Esophagus muscularis mucosa (tissue), 4 donors: Measurements from ENCODE around the gene COL2A1.

ENCODE experiments used
- CTCF ChIP-seq, 3 experiments: fragments of 200-600 bp in 2 of 3; fragments of 450-650 bp in 1 of 3; sonication (generic) in 2 of 3; IDR thresholded peaks; one replicate each; pipeline ENCODE4 v1.5.1; 2017 to 2019; ENCODE audit warnings: antibody characterized with exemption in 3 of 3, mild to moderate bottlenecking in 2 of 3, moderate library complexity in 1 of 3
- EP300 ChIP-seq: sonication (generic); formaldehyde crosslinking; IDR thresholded peaks from one replicate; pipeline ENCODE4 v1.6.1; 2017; ENCODE audit warnings: antibody characterized with exemption
- POLR2A ChIP-seq: fragments of 450-650 bp; IDR thresholded peaks from one replicate; pipeline ENCODE4 v1.6.1; 2017; ENCODE audit warnings: antibody characterized with exemption, moderate library complexity, mild to moderate bottlenecking, low read depth
- POLR2AphosphoS5 ChIP-seq, 2 donors: sonication (generic); formaldehyde crosslinking; IDR thresholded peaks; one replicate each; pipeline ENCODE4 v1.6.1; 2017; ENCODE audit warnings: antibody characterized with exemption in 2 of 2

GRCh38 chr12:48009471-48009870, 5.2 kb upstream of the COL2A1 start:
- TF ChIP-seq CTCF (IDR thresholded peaks at IDR 0.05) (no peak), POLR2AphosphoS5 (IDR thresholded peaks at IDR 0.05) (no peak), POLR2A (no peak), EP300 (no peak)
